PFSK-1 (cell line): ENCODE data around the gene SMIM23.

Source experiments
- FOXP2 ChIP-seq: optimal IDR thresholded peaks from 2 replicates; pipeline ENCODE3; 2011; ENCODE audit warnings: borderline replicate concordance, control low read depth, inconsistent platforms; ENCODE audit not compliant: insufficient read depth; ENCODE audit errors: extremely low read length, extremely low read depth
- POLR2AphosphoS5 ChIP-seq: IDR thresholded peaks from 2 replicates; pipeline ENCODE4 v1.6.1; 2012; ENCODE audit warnings: low read depth, mild to moderate bottlenecking, control low read depth, low read length, moderate library complexity
- REST ChIP-seq, 2 experiments: IDR thresholded peaks; 2 replicates each; pipeline versions ENCODE4 v1.6.1 to v1.8.0; 2011 to 2012; ENCODE audit warnings: low read depth in 2 of 2, low read length in 2 of 2, control low read depth in 1 of 2, inconsistent platforms in 1 of 2, mild to moderate bottlenecking in 1 of 2, moderate library complexity in 1 of 2; ENCODE audit not compliant: insufficient read depth in 1 of 2
- SIN3A ChIP-seq: IDR thresholded peaks from 2 replicates; pipeline ENCODE4 v1.6.1; 2012; ENCODE audit warnings: mild to moderate bottlenecking, low read length, moderate library complexity, borderline replicate concordance; ENCODE audit not compliant: insufficient read depth
- TAF1 ChIP-seq: IDR thresholded peaks from 2 replicates; pipeline ENCODE4 v1.6.1; 2012; ENCODE audit warnings: low read length, control low read depth, borderline replicate concordance; ENCODE audit not compliant: insufficient read depth

GRCh38 chr5:171813270-171813669, 27.7 kb downstream of the SMIM23 start:
- TF ChIP-seq FOXP2 (no peak), POLR2AphosphoS5 (no peak), SIN3A (no peak), REST (IDR thresholded peaks at IDR 0.05; ENCODE audit: insufficient read depth in 1 of 2, low read depth in 2 of 2, low read length in 2 of 2) (no peak), TAF1 (no peak)
